ENCODE measurements around the gene MAPK1. TPM values are rescaled to one million over a fixed set of nuclear protein-coding genes. Genes with fewer than 3 reads are reported as not detected.

MAPK1 gene
- total RNA-seq, 1 donor: 46.3 TPM

DNA sequence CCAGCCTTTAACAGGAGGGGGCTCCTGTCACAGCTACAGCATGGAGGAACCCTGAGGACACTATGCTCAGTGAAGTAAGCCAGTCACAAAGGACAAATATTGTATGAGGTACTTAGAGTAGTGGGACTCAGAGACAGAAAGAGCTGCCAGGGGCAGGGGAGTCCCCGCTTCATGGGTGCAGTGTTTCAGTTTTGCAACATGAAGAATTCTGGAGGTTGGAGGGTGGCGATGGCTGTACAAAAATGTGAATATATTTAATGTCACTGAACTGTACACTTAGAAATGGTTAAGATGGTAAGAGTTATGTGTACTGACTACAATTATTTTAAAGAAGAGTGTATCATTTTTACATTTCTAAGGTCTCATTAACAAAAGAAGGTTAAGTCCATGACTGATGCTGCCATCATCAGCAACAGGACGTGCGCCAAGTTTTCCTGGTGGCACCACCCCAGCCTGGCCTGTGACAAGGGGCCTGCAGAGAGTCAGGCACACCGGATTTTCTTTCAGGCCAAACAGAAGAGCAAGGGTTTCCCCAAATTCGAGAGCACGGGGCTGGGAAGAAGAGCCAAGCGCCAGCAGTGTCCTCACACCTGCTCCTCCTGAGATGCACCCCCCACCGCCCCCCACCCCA, 153.9 kb downstream of the MAPK1 start:
- peaks cover 13% of the 10 kb centered on the region for H3K4me1 ChIP-seq (ENCODE audit: insufficient read depth, low read length)
- no peaks in the 10 kb centered on the region for H3K27me3 ChIP-seq (ENCODE audit: insufficient read depth, low read length)
- H3K27ac ChIP-seq (ENCODE audit: low read depth, low read length): no peak overlapping the region
- H2AFZ ChIP-seq (ENCODE audit: low read length): peak overlapping the region; percentile 80
- no peaks in the 10 kb centered on the region for H3K9me3 ChIP-seq (ENCODE audit: low read depth, low read length)
- DNase-seq (ENCODE audit: insufficient read length, low spot score, missing footprints): peak; percentile 73
- H3K4me2 ChIP-seq (ENCODE audit: insufficient read depth, low read length): peak overlapping the region; percentile 82
- no peaks in the 10 kb centered on the region for H4K20me1 ChIP-seq (ENCODE audit: insufficient read depth, low read length)
- no peaks in the 10 kb centered on the region for H3K79me2 ChIP-seq (ENCODE audit: insufficient read depth, low read length)
- no peaks in the 10 kb centered on the region for H3K36me3 ChIP-seq (ENCODE audit: insufficient read depth, low read length)
- TF ChIP-seq, protein P1, sequence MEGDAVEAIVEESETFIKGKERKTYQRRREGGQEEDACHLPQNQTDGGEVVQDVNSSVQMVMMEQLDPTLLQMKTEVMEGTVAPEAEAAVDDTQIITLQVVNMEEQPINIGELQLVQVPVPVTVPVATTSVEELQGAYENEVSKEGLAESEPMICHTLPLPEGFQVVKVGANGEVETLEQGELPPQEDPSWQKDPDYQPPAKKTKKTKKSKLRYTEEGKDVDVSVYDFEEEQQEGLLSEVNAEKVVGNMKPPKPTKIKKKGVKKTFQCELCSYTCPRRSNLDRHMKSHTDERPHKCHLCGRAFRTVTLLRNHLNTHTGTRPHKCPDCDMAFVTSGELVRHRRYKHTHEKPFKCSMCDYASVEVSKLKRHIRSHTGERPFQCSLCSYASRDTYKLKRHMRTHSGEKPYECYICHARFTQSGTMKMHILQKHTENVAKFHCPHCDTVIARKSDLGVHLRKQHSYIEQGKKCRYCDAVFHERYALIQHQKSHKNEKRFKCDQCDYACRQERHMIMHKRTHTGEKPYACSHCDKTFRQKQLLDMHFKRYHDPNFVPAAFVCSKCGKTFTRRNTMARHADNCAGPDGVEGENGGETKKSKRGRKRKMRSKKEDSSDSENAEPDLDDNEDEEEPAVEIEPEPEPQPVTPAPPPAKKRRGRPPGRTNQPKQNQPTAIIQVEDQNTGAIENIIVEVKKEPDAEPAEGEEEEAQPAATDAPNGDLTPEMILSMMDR (IDR thresholded peaks at IDR 0.05; ENCODE audit: extremely low read depth, low read depth, low read length): no peak
- H3K4me3 ChIP-seq (ENCODE audit: insufficient read depth, low read length): no peak overlapping the region

DNA sequence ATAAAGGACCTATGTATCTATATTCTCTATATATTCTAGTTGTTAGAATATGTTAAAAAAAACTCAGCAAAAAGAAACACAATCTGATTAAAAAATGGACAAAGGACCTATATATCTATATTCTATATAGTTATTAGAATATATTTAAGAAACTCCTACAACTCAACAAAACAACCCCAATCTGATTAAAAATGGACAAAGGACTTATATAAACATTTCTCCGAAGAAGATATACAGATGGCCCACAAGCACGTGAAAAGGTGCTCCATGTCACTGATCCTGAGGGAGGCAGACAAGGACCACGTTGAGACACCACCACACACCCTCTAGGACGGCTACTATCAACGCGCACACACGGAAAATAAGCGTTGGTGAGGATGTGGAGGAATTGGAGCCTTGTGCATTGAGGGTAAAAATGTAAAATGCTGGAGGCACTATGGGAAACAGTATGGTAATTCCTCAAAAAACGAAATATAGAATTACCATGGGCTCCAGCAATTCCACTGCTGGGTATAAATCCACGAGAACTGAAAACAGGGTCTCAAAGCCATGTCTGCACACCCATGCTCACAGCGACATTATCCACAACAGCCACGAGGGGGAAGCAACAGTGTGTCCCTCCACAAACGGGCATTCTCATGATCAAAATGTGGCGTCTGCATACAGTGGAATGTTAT, 154.6 kb downstream of the MAPK1 start:
- Histone ChIP-seq H4K20me1 (ENCODE audit: insufficient read depth, low read length) (no peaks in the 10 kb centered on the region), H3K4me2 (ENCODE audit: insufficient read depth, low read length) (peak overlapping the region; percentile 82), H3K4me1 (ENCODE audit: insufficient read depth, low read length) (peaks cover 13% of the 10 kb centered on the region), H3K79me2 (ENCODE audit: insufficient read depth, low read length) (no peaks in the 10 kb centered on the region), H3K4me3 (ENCODE audit: insufficient read depth, low read length) (peak overlapping the region; percentile 45), H3K36me3 (ENCODE audit: insufficient read depth, low read length) (no peaks in the 10 kb centered on the region), H3K9me3 (ENCODE audit: low read depth, low read length) (no peaks in the 10 kb centered on the region), H2AFZ (ENCODE audit: low read length) (peak overlapping the region; percentile 80), H3K27ac (ENCODE audit: low read depth, low read length) (no peak overlapping the region), H3K27me3 (ENCODE audit: insufficient read depth, low read length) (no peaks in the 10 kb centered on the region)
- DNase-seq (ENCODE audit: insufficient read length, low spot score, missing footprints): peak; percentile 94
- TF ChIP-seq, protein P1 (IDR thresholded peaks at IDR 0.05; ENCODE audit: extremely low read depth, low read depth, low read length): peak; percentile 87

DNA sequence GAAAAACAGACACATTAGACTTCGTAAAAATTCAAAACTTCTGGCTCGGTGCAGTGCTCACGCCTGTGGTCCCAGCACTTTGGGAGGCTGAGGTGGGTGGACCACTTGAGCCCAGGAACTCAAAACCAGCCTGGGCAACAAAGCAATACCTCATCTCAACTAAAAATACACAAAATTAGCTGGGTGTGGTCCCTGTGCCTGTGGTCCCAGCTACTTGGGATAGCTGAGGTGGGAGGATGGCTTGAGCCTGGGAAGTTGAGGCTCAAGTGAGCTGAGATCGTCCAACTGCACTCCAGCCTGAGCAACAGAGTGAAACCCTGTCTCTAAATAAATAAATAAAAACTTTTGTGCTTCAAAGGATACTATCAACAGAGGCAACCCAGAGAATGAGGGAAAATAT, 155.6 kb downstream of the MAPK1 start:
- Histone ChIP-seq H3K27me3 (ENCODE audit: insufficient read depth, low read length) (no peaks in the 10 kb centered on the region), H4K20me1 (ENCODE audit: insufficient read depth, low read length) (no peaks in the 10 kb centered on the region), H3K36me3 (ENCODE audit: insufficient read depth, low read length) (no peaks in the 10 kb centered on the region), H3K27ac (ENCODE audit: low read depth, low read length) (no peak overlapping the region), H3K79me2 (ENCODE audit: insufficient read depth, low read length) (no peaks in the 10 kb centered on the region), H3K4me2 (ENCODE audit: insufficient read depth, low read length) (no peak overlapping the region), H2AFZ (ENCODE audit: low read length) (no peak overlapping the region), H3K4me1 (ENCODE audit: insufficient read depth, low read length) (peaks cover 13% of the 10 kb centered on the region), H3K4me3 (ENCODE audit: insufficient read depth, low read length) (no peak overlapping the region), H3K9me3 (ENCODE audit: low read depth, low read length) (no peaks in the 10 kb centered on the region)
- TF ChIP-seq, protein P1 (IDR thresholded peaks at IDR 0.05; ENCODE audit: extremely low read depth, low read depth, low read length): no peak
- no peak for DNase-seq (ENCODE audit: insufficient read length, low spot score, missing footprints)

DNA sequence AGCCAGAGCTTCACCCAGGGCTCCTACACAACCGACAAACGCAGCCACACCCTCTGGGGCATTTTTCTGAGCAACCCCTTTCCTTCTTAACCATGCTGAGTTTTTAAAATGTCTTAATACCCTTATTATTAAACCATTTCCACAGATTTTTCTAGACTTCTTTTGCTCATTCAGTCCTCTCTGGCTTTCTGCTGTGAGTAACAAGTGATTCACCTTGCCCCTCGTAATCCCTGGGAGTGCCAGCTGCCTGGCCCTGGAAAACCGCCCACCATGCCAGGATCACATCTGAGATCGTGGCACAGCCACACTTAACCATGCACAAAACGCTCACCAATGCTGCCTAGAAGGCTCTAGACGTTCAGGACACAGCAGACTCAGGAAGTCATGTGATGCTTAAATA, 157.3 kb downstream of the MAPK1 start:
- H2AFZ ChIP-seq (ENCODE audit: low read length): peak overlapping the region; percentile 21
- H3K79me2 ChIP-seq (ENCODE audit: insufficient read depth, low read length): no peaks in the 10 kb centered on the region
- no peaks in the 10 kb centered on the region for H3K27me3 ChIP-seq (ENCODE audit: insufficient read depth, low read length)
- H3K4me1 ChIP-seq (ENCODE audit: insufficient read depth, low read length): peaks cover 13% of the 10 kb centered on the region
- TF ChIP-seq, protein P1 (IDR thresholded peaks at IDR 0.05; ENCODE audit: extremely low read depth, low read depth, low read length): no peak
- H3K9me3 ChIP-seq (ENCODE audit: low read depth, low read length): no peaks in the 10 kb centered on the region
- no peak overlapping the region for H3K4me3 ChIP-seq (ENCODE audit: insufficient read depth, low read length)
- H3K27ac ChIP-seq (ENCODE audit: low read depth, low read length): no peak overlapping the region
- peak; percentile 82 for DNase-seq (ENCODE audit: insufficient read length, low spot score, missing footprints)
- H4K20me1 ChIP-seq (ENCODE audit: insufficient read depth, low read length): no peaks in the 10 kb centered on the region
- H3K36me3 ChIP-seq (ENCODE audit: insufficient read depth, low read length): no peaks in the 10 kb centered on the region
- H3K4me2 ChIP-seq (ENCODE audit: insufficient read depth, low read length): no peak overlapping the region
